ENCODE measurements around the gene TRIM14. TPM values are rescaled to one million over a fixed set of nuclear protein-coding genes. Genes with fewer than 3 reads are reported as not detected.
"Not testable (repeated sequence)": the region's sequence is repeated elsewhere in the genome, so short reads cannot be mapped to it uniquely, and the experiment has no call there.

Gene TRIM14
- polyA plus RNA-seq, 3 donors, result 23.0 to 30.6 (median 28.5) TPM

- H3K27ac ChIP-seq (ENCODE audit: low read depth in 1 of 2, low read length in 2 of 2), result peak overlapping the region in 1 of 2 donors; percentile 26
- H3K4me2 ChIP-seq (replicated peaks; ENCODE audit: extremely low read depth, low read length, poor library complexity, severe bottlenecking), result no peak overlapping the region
- H3K9me3 Mint-ChIP-seq, result peaks cover 0 to 2% (median 0%) of the 10 kb centered on the region in 7 donors
- 100% methylated on average over 5 of the region's 17 CpGs for WGBS (ENCODE audit: insufficient coverage)
- no peaks in the 10 kb centered on the region for H3K4me1 ChIP-seq (ENCODE audit: control insufficient read depth in 1 of 2, insufficient read depth in 2 of 2, low read length in 2 of 2)
- peaks cover 20% of the 10 kb centered on the region for H3K4me1 Mint-ChIP-seq
- H3K36me3 ChIP-seq (replicated peaks in 1 of 2; ENCODE audit: control insufficient read depth in 1 of 2, insufficient read depth in 2 of 2, low read length in 2 of 2), result peaks cover 63 to 72% of the 10 kb centered on the region in 2 donors
- H2AFZ ChIP-seq (ENCODE audit: insufficient read depth, low read depth, low read length, poor library complexity, severe bottlenecking), result no peak overlapping the region
- peaks cover 7% of the 10 kb centered on the region for H3K79me2 ChIP-seq (ENCODE audit: insufficient read depth, low read length)
- H3K27ac Mint-ChIP-seq, result peak overlapping the region in 5 of 7 donors; percentile 9 to 77 (median 55)
- intact Hi-C loops (cut with micrococcal nuclease), result no loop called here
- no peaks in the 10 kb centered on the region for H3K27me3 ChIP-seq (ENCODE audit: control insufficient read depth in 2 of 2, insufficient read depth in 2 of 2, low read length in 2 of 2)
- no peak overlapping the region for H3K4me3 ChIP-seq (replicated peaks in 1 of 3; ENCODE audit: low read depth in 2 of 3, low read length in 3 of 3)
- DNase-seq, result no peak
- no peak overlapping the region for H3K9ac ChIP-seq (ENCODE audit: insufficient read depth, low read length, poor library complexity, severe bottlenecking)
- peaks cover 63 to 85% of the 10 kb centered on the region in 2 donors for H3K36me3 Mint-ChIP-seq
- no peaks in the 10 kb centered on the region for H3K9me3 ChIP-seq (replicated peaks in 1 of 2; ENCODE audit: control insufficient read depth in 1 of 2, insufficient read depth in 1 of 2, low read length in 2 of 2)
- H3K4me3 Mint-ChIP-seq, result no peak overlapping the region
- H3K27me3 Mint-ChIP-seq (ENCODE audit: low read depth in 3 of 3), result no peaks in the 10 kb centered on the region
- no peak for TF ChIP-seq CTCF (IDR thresholded peaks at IDR 0.05)
- H4K20me1 ChIP-seq (ENCODE audit: insufficient read depth, low read length), result peaks cover 15% of the 10 kb centered on the region
Observed at GRCh38 chr9:98091735-98092612, 27.0 kb downstream of the TRIM14 start.

GRCh38 chr9:98090674-98091073 lies 28.3 kb downstream of the TRIM14 start:
- peaks cover 63 to 72% of the 10 kb centered on the region in 2 donors for H3K36me3 ChIP-seq (replicated peaks in 1 of 2; ENCODE audit: control insufficient read depth in 1 of 2, insufficient read depth in 2 of 2, low read length in 2 of 2)

More at GRCh38 chr9:98090674-98091073, 28.3 kb downstream of the TRIM14 start:
- H3K9me3 ChIP-seq (replicated peaks in 1 of 2; ENCODE audit: control insufficient read depth in 1 of 2, insufficient read depth in 1 of 2, low read length in 2 of 2); DNase-seq; H3K27ac ChIP-seq (ENCODE audit: low read depth in 1 of 2, low read length in 2 of 2); H3K9ac ChIP-seq (ENCODE audit: insufficient read depth, low read length, poor library complexity, severe bottlenecking); H3K79me2 ChIP-seq (ENCODE audit: insufficient read depth, low read length); H3K4me3 Mint-ChIP-seq; H3K4me2 ChIP-seq (replicated peaks; ENCODE audit: extremely low read depth, low read length, poor library complexity, severe bottlenecking); H2AFZ ChIP-seq (ENCODE audit: insufficient read depth, low read depth, low read length, poor library complexity, severe bottlenecking); H3K27me3 Mint-ChIP-seq (ENCODE audit: low read depth in 3 of 3); H3K4me3 ChIP-seq (replicated peaks in 1 of 3; ENCODE audit: low read depth in 2 of 3, low read length in 3 of 3); H3K9me3 Mint-ChIP-seq; intact Hi-C loops (cut with micrococcal nuclease); H3K4me1 ChIP-seq (ENCODE audit: control insufficient read depth in 1 of 2, insufficient read depth in 2 of 2, low read length in 2 of 2); H3K27me3 ChIP-seq (ENCODE audit: control insufficient read depth in 2 of 2, insufficient read depth in 2 of 2, low read length in 2 of 2): not testable (repeated sequence)
- WGBS (ENCODE audit: insufficient coverage), result 100% methylated on average over 1 of the region's 3 CpGs
- H4K20me1 ChIP-seq (ENCODE audit: insufficient read depth, low read length), result peaks cover 12% of the 10 kb centered on the region
- H3K4me1 Mint-ChIP-seq, result peaks cover 20% of the 10 kb centered on the region
- peak overlapping the region in 2 of 7 donors; percentile 6 to 40 for H3K27ac Mint-ChIP-seq
- H3K36me3 Mint-ChIP-seq, result peaks cover 64 to 85% of the 10 kb centered on the region in 2 donors

All from CD14-positive monocyte (primary cell).